K562 (cell line): ENCODE data around the gene SMG9. TPM values are rescaled to one million over a fixed set of nuclear protein-coding genes. Genes with fewer than 3 reads are reported as not detected.

Experiments
- ATAC-seq: fragments of 200-7000 bp; cut with Tn5 transposase; 3 replicates; pipeline ENCODE4 v1.9.1; 2020; ENCODE audit warnings: moderate library complexity
- BruUV-seq: library from RNA; stranded (reverse); fragments of 400-500 nt; replicated peaks from 2 replicates; lab custom pipeline; 2021; lab: Mats Ljungman, UMichigan
- CTCF ChIA-PET: fragments of 300-600 bp; formaldehyde crosslinking; extraction: SDS; loops from one replicate; lab custom pipeline; 2021; ENCODE audit warnings: low intra/inter-chr PET ratio; lab: Yijun Ruan, JAX
- POLR2A ChIA-PET: fragments of 300-600, 350-650 bp; sonication (Branson Sonifier 250); formaldehyde crosslinking; extraction: SDS; loops from one replicate; lab custom pipeline; 2021; ENCODE audit warnings: antibody characterized with exemption, inconsistent platforms; lab: Yijun Ruan, JAX
- DNase-seq, 4 experiments: peaks; one replicate each; pipeline versions ENCODE4 v3.0.0 to v3.0.0-alpha.2; 2011 to 2018; ENCODE audit warnings: low spot score in 3 of 4, mixed read lengths in 3 of 4; ENCODE audit errors: extremely low read depth in 1 of 4
- FAIRE-seq: peaks from 2 replicates; lab custom pipeline; 2011; peaks lifted over from hg19 to GRCh38; lab: Jason Lieb, UNC
- H2AFZ ChIP-seq: 2 replicates; pipeline ENCODE4 v1.6.0; 2011; ENCODE audit warnings: low read depth, low read length, control low read depth, inconsistent platforms
- H3K27ac ChIP-seq: fragments of 200-600 bp; 3 replicates; pipeline ENCODE4 v1.8.0; 2011; ENCODE audit warnings: low read depth, mild to moderate bottlenecking, control low read depth, inconsistent platforms, low read length, moderate library complexity, mixed read lengths; ENCODE audit errors: extremely low read depth
- H3K27me3 ChIP-seq, 2 experiments: fragments of 300-600 bp in 1 of 2; 2 replicates in 1 of 2; 3 replicates in 1 of 2; pipeline versions ENCODE4 v1.6.0 to v1.8.0; 2011; ENCODE audit warnings: inconsistent platforms in 2 of 2, low read length in 2 of 2, mild to moderate bottlenecking in 1 of 2, mixed read lengths in 1 of 2, moderate library complexity in 1 of 2; ENCODE audit not compliant: control insufficient read depth in 2 of 2, insufficient read depth in 2 of 2
- H3K36me3 ChIP-seq: fragments of 300-600 bp; 3 replicates; pipeline ENCODE4 v1.8.0; 2011; ENCODE audit warnings: mild to moderate bottlenecking, low read length, inconsistent platforms; ENCODE audit not compliant: control insufficient read depth, insufficient read depth
- H3K4me1 ChIP-seq, 2 experiments: fragments of 200-600 bp in 1 of 2; replicated peaks in 1 of 2; 2 replicates in 1 of 2; 3 replicates in 1 of 2; pipeline versions ENCODE4 v1.5.1 to v1.8.0; 2011; ENCODE audit warnings: inconsistent platforms in 2 of 2, low read length in 2 of 2, mild to moderate bottlenecking in 1 of 2, mixed read lengths in 1 of 2, moderate library complexity in 1 of 2; ENCODE audit not compliant: control insufficient read depth in 2 of 2, insufficient read depth in 2 of 2
- H3K4me2 ChIP-seq: 2 replicates; pipeline ENCODE4 v1.6.1; 2011; ENCODE audit warnings: low read length, control low read depth, inconsistent platforms, mixed read lengths; ENCODE audit not compliant: insufficient read depth
- H3K4me3 ChIP-seq: fragments of 200-600 bp; sonication (generic), shearing (Covaris generic); 2 replicates; pipeline ENCODE4 v1.5.1; 2016; ENCODE audit warnings: control low read depth, inconsistent platforms
- H3K79me2 ChIP-seq: fragments of 200-600 bp; 3 replicates; pipeline ENCODE4 v1.8.0; 2011; ENCODE audit warnings: low read length, inconsistent platforms; ENCODE audit not compliant: control insufficient read depth, insufficient read depth
- H3K9ac ChIP-seq, 2 experiments: 2 replicates each; pipeline versions ENCODE4 v1.6.0 to v1.6.1; 2011; ENCODE audit warnings: low read depth in 2 of 2, low read length in 2 of 2, control low read depth in 1 of 2, inconsistent platforms in 1 of 2, mild to moderate bottlenecking in 1 of 2, mixed read lengths in 1 of 2; ENCODE audit not compliant: insufficient read depth in 1 of 2
- H3K9me1 ChIP-seq: one replicate; pipeline ENCODE4 v1.6.0; 2011; ENCODE audit warnings: inconsistent platforms, mild to moderate bottlenecking, low read length, moderate library complexity; ENCODE audit not compliant: control insufficient read depth, insufficient read depth
- H3K9me3 ChIP-seq: replicated peaks from 2 replicates; pipeline ENCODE4 v1.5.1; 2011; ENCODE audit warnings: low read depth, low read length, inconsistent platforms; ENCODE audit not compliant: control insufficient read depth, insufficient read depth
- H4K20me1 ChIP-seq: replicated peaks from 2 replicates; pipeline ENCODE4 v1.6.1; 2011; ENCODE audit warnings: low read length, inconsistent platforms, mixed read lengths; ENCODE audit not compliant: control insufficient read depth, insufficient read depth
- HDAC2 ChIP-seq: fragments of 450-650 bp; IDR thresholded peaks from 2 replicates; pipeline ENCODE4 v1.6.1; 2016; ENCODE audit warnings: mild to moderate bottlenecking
- HES1 ChIP-seq: fragments of 450-650 bp; IDR thresholded peaks from 2 replicates; pipeline ENCODE4 v1.6.1; 2016; ENCODE audit warnings: low read depth, mild to moderate bottlenecking, moderate library complexity
- TCF15 ChIP-seq: fragments of 250-450 bp; sonication (Bioruptor Pico); IDR thresholded peaks from 2 replicates; pipeline ENCODE4 v1.8.0; 2022; ENCODE audit warnings: moderate library complexity, mild to moderate bottlenecking, inconsistent platforms
- U2AF2 ChIP-seq: fragments of 200-400 bp; formaldehyde crosslinking; optimal IDR thresholded peaks from 2 replicates; pipeline ENCODE3; 2017; ENCODE audit warnings: low read depth, mild to moderate bottlenecking, low read length
- WGBS: fragments of 100-300 bp; shearing (Covaris generic); methylation state at CpG from one replicate; pipeline ENCODE4 v1.1.6; 2016; ENCODE audit warnings: low coverage, mixed read lengths; ENCODE audit not compliant: insufficient coverage; ENCODE audit errors: missing lambda C conversion rate; 5-methylcytosine and 5-hydroxymethylcytosine counted together
- in situ Hi-C: fragments of 300-500 bp; cut with MboI; formaldehyde crosslinking; loops from 4 replicates; pipeline ENCODE4 v1.15.0; 2018; ENCODE audit warnings: inconsistent platforms, mixed read lengths
- intact Hi-C: fragments of 100-400 bp; cut with micrococcal nuclease; formaldehyde crosslinking; loops from 2 replicates; pipeline ENCODE4 v1.14.2; 2022
- polyA plus RNA-seq, 8 experiments: library from polyadenylated mRNA; depleted of rRNA in 4 of 8; stranded (reverse) in 5 of 8; unstranded in 3 of 8; fragments of >200 nt; fragmentation: Nextera tagmentation in 2 of 8; fragmentation: Illumina TruSeq in 1 of 8; extraction: Ambion mirVana in 2 of 8; extraction: Trizol in 1 of 8; gene quantifications; 2 replicates each; pipeline versions ENCODE4 v1.2.1 to v1.2.3, GENCODE V29; 2011 to 2014; ENCODE audit warnings: inconsistent platforms in 1 of 8, missing spikeins in 1 of 8
- total RNA-seq, 7 experiments: library from RNA; depleted of rRNA in 6 of 7; stranded (reverse); fragments of >200 nt in 6 of 7; fragmentation: Illumina TruSeq in 2 of 7; extraction: Trizol in 2 of 7; gene quantifications; 2 replicates each; pipeline versions ENCODE4 v1.2.1 to v1.2.3, GENCODE V29; 2011 to 2021; ENCODE audit warnings: low replicate concordance in 1 of 7

The SMG9 gene
- total and polyA plus RNA-seq, 9 of the 15 experiments (the other 6 are each of a cell fraction or from before 2014, with no cell fraction given) = 1.7 to 79.7 (median 40.2) TPM

GRCh38 chr19:43786665-43787064 lies 31.9 kb upstream of the SMG9 start:
- Histone ChIP-seq H3K9me3 (no peaks in the 10 kb centered on the region), H4K20me1 (no peaks in the 10 kb centered on the region), H2AFZ (no peak overlapping the region), H3K27me3 (peaks cover 0 to 6% of the 10 kb centered on the region in 2 experiments; a peak in 2 of 5 replicates), H3K9ac (no peak overlapping the region), H3K4me2 (no peak overlapping the region), H3K4me1 (peaks cover 32 to 35% of the 10 kb centered on the region in 2 experiments), H3K27ac (no peak overlapping the region), H3K4me3 (no peak overlapping the region), H3K9me1 (no peaks in the 10 kb centered on the region), H3K79me2 (peaks cover 6% of the 10 kb centered on the region; the same call in 1 of the 3 replicates), H3K36me3 (no peaks in the 10 kb centered on the region)
- in situ Hi-C loops (no loop called here), intact Hi-C loops (loop anchor here (5.0 kb wide), 1 partner anchor 119 kb away; no protein-coding TSS in a partner anchor)
- DNase-seq (no peak), FAIRE-seq (no peak), ATAC-seq (no peak)
- no TSS peak for BruUV-seq
- TF ChIP-seq HDAC2 (no peak), TCF15 (CRISPR knock-in tag) (no peak), U2AF2 (no peak), HES1 (no peak)
- ChIA-PET CTCF (interaction anchor here (1.1 kb wide), 1 partner anchor 41 kb away, joined by 6 read pairs; no protein-coding TSS in a partner anchor), POLR2A (interaction anchor here (0.6 kb wide), 1 partner anchor 1138 kb away, joined by 3 read pairs; no protein-coding TSS in a partner anchor)
- WGBS = 0% methylated on average over 1 of the region's 1 CpG
